PC-9 (cell line): ENCODE results near the gene MPZL1. TPM values are rescaled to one million over a fixed set of nuclear protein-coding genes. Genes with fewer than 3 reads are reported as not detected.

Experiments
- BruUV-seq: library from RNA; stranded (reverse); fragments of 400-500 nt; replicated peaks from 2 replicates; lab custom pipeline; 2021; lab: Mats Ljungman, UMichigan
- CTCF ChIA-PET: fragments of 300-600 bp; sonication (Branson Sonifier 250); formaldehyde crosslinking; loops from one replicate; lab custom pipeline; 2022; ENCODE audit warnings: antibody characterized with exemption; lab: Charles Lee
- POLR2A ChIA-PET: fragments of 300-600 bp; sonication (Branson Sonifier 250); formaldehyde crosslinking; loops from one replicate; lab custom pipeline; 2022; ENCODE audit warnings: antibody characterized with exemption; ENCODE audit not compliant: unreplicated experiment; lab: Charles Lee
- DNase-seq, 2 experiments: peaks; one replicate each; pipeline versions ENCODE4 v3.0.0 to v3.0.0-alpha.2; 2015 to 2022; ENCODE audit warnings: mixed read lengths in 1 of 2
- H2AFZ ChIP-seq: fragments of 200-600 bp; sonication (generic); 2 replicates; pipeline ENCODE4 v1.8.1; 2017; ENCODE audit warnings: antibody characterized with exemption
- H3F3A ChIP-seq: fragments of 200-600 bp; sonication (generic); 2 replicates; pipeline ENCODE4 v1.8.1; 2017; ENCODE audit warnings: antibody characterized with exemption, mild to moderate bottlenecking, low read depth; ENCODE audit not compliant: insufficient read depth
- H3K27ac ChIP-seq: fragments of 200-600 bp; sonication (generic); 2 replicates; pipeline ENCODE4 v1.6.1; 2016; ENCODE audit warnings: mixed run types
- H3K27me3 ChIP-seq: fragments of 200-600 bp; sonication (generic); 2 replicates; pipeline ENCODE4 v1.6.1; 2016; ENCODE audit warnings: low read depth, mixed run types; ENCODE audit not compliant: insufficient read depth
- H3K36me3 ChIP-seq: fragments of 200-600 bp; sonication (generic); 2 replicates; pipeline ENCODE4 v1.6.1; 2016; ENCODE audit warnings: low read depth, mixed run types
- H3K4me1 ChIP-seq: fragments of 200-600 bp; sonication (generic); replicated peaks from 2 replicates; pipeline ENCODE4 v1.6.1; 2016; ENCODE audit warnings: mixed run types; ENCODE audit not compliant: insufficient read depth
- H3K4me2 ChIP-seq: fragments of 200-600 bp; sonication (generic); 2 replicates; pipeline ENCODE4 v1.6.1; 2017; ENCODE audit warnings: mixed run types
- H3K4me3 ChIP-seq: fragments of 200-600 bp; sonication (generic); 2 replicates; pipeline ENCODE4 v1.6.1; 2016; ENCODE audit warnings: mixed run types
- H3K79me2 ChIP-seq: fragments of 200-600 bp; sonication (generic); 2 replicates; pipeline ENCODE4 v1.6.1; 2017; ENCODE audit warnings: low read depth, mixed run types
- H3K9me2 ChIP-seq: fragments of 200-600 bp; sonication (generic); 2 replicates; pipeline ENCODE4 v1.8.1; 2017; ENCODE audit warnings: mild to moderate bottlenecking; ENCODE audit not compliant: insufficient read depth
- H3K9me3 ChIP-seq: fragments of 200-600 bp; sonication (generic); 2 replicates; pipeline ENCODE4 v1.8.1; 2016; ENCODE audit warnings: low read depth; ENCODE audit not compliant: insufficient read depth
- H4K20me1 ChIP-seq: fragments of 200-600 bp; sonication (generic); 2 replicates; pipeline ENCODE4 v1.8.1; 2017; ENCODE audit not compliant: insufficient read depth
- EZH2 ChIP-seq: fragments of 200-600 bp; sonication (generic); IDR thresholded peaks from 2 replicates; pipeline ENCODE4 v1.8.0; 2017; ENCODE audit warnings: antibody characterized with exemption, low read depth
- intact Hi-C: fragments of 100-400 bp; cut with micrococcal nuclease; formaldehyde crosslinking; loops from one replicate; pipeline ENCODE4 v1.10.0; 2022; ENCODE audit not compliant: unreplicated experiment
- total RNA-seq: library from RNA; stranded (reverse); gene quantifications from 2 replicates; pipeline ENCODE4 v1.2.3, GENCODE V29; 2021
- TF ChIP-seq, protein P1 (sequence below): fragments of 200-600 bp; sonication (generic); conservative IDR thresholded peaks from 2 replicates; pipeline ENCODE4 v1.6.1; 2017; ENCODE audit warnings: mixed run types, antibody characterized with exemption, mild to moderate bottlenecking, moderate library complexity

MPZL1 gene
- total RNA-seq, 1 experiment from 2014 or later = 80.3 TPM

- TSS peak; percentile 69 for BruUV-seq
These were observed 691 bp upstream of the MPZL1 start for GRCh38 chr1:167720965-167721616.

DNA sequence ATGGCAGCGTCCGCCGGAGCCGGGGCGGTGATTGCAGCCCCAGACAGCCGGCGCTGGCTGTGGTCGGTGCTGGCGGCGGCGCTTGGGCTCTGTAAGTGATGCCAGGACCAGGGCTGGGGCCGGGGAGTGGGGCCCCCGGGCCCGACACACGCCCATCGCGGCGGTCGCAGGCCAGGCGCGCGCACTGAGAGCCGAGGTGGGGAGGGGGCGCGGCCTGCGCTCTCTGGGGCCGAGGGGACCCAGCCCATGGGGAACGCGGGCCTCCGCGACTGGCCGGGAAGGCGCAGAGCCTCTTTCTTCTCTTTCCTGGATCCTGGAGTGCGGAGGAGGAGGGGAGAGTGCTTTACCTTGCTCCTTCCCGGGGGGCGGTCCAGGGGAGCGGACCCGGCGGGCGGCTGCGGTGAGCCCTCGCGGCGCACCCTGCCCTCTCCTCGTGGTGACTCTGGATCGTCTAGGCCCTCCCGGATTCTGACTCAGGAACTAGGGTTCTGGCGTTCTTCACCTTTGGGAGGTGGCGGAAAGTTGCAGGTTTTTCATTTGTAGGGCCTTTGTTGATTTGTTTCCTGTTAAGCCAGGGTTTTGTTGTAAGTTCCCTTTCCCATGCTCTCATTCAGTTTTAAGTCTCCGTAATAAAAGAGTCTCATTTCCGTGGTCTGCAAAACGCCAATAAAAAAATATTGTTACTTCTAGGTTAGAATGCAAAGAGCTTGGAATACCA, 529 bp downstream of the MPZL1 start:
- Histone ChIP-seq H3K4me2 (peak overlapping the region; percentile 95), H4K20me1 (peaks cover 10% of the 10 kb centered on the region), H3F3A (0 out of 2 replicates have a peak, but pooled peaks cover 6% of the 10 kb centered on the region), H3K4me1 (peaks cover 25% of the 10 kb centered on the region), H3K27me3 (no peaks in the 10 kb centered on the region), H3K9me2 (no peaks in the 10 kb centered on the region), H3K27ac (peak overlapping the region; percentile 31), H3K36me3 (no peaks in the 10 kb centered on the region), H3K4me3 (peak overlapping the region; percentile 74), H3K79me2 (peaks cover 54% of the 10 kb centered on the region), H3K9me3 (no peaks in the 10 kb centered on the region), H2AFZ (peak overlapping the region; percentile 95)
- ChIA-PET CTCF (no interaction called here), POLR2A (interaction anchor here (0.6 to 1.0 kb wide), 2 partner anchors 67 to 381 kb away, joined by 3 to 5 read pairs; no protein-coding TSS in a partner anchor)
- DNase-seq = peak in 1 of 2 experiments; percentile 47
- no TSS peak for BruUV-seq
- TF ChIP-seq, protein P1, sequence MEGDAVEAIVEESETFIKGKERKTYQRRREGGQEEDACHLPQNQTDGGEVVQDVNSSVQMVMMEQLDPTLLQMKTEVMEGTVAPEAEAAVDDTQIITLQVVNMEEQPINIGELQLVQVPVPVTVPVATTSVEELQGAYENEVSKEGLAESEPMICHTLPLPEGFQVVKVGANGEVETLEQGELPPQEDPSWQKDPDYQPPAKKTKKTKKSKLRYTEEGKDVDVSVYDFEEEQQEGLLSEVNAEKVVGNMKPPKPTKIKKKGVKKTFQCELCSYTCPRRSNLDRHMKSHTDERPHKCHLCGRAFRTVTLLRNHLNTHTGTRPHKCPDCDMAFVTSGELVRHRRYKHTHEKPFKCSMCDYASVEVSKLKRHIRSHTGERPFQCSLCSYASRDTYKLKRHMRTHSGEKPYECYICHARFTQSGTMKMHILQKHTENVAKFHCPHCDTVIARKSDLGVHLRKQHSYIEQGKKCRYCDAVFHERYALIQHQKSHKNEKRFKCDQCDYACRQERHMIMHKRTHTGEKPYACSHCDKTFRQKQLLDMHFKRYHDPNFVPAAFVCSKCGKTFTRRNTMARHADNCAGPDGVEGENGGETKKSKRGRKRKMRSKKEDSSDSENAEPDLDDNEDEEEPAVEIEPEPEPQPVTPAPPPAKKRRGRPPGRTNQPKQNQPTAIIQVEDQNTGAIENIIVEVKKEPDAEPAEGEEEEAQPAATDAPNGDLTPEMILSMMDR = no peak
- no peak for TF ChIP-seq EZH2
- intact Hi-C loops = loop anchor here (5.0 to 10.0 kb wide), 2 partner anchors 35 to 262 kb away; no protein-coding TSS in a partner anchor

More at GRCh38 chr1:167720965-167721616, 691 bp upstream of the MPZL1 start:
- Histone ChIP-seq H2AFZ (peak overlapping the region; percentile 95), H3K4me3 (peak overlapping the region; percentile 74), H3K4me2 (peak overlapping the region; percentile 95), H3K36me3 (no peaks in the 10 kb centered on the region), H3K9me2 (no peaks in the 10 kb centered on the region), H3K27ac (peak overlapping the region; percentile 46), H3K4me1 (peaks cover 32% of the 10 kb centered on the region), H3K27me3 (no peaks in the 10 kb centered on the region), H3K9me3 (no peaks in the 10 kb centered on the region), H4K20me1 (peaks cover 10% of the 10 kb centered on the region), H3K79me2 (peaks cover 42% of the 10 kb centered on the region), H3F3A (peaks cover 14% of the 10 kb centered on the region; the same call in 1 of the 2 replicates)
- TF ChIP-seq EZH2 = no peak
- TF ChIP-seq, protein P1 = no peak; the same call in 1 of the 2 replicates
- POLR2A ChIA-PET = interaction anchor here (1.0 kb wide), 1 partner anchor 68 kb away, joined by 3 read pairs; no protein-coding TSS in a partner anchor
- intact Hi-C loops = loop anchor here (1.0 to 10.0 kb wide), 3 partner anchors 36 to 264 kb away; partner anchors contain the start of gene DCAF6
- CTCF ChIA-PET = interaction anchor here (0.6 kb wide), 1 partner anchor 18 kb away, joined by 4 read pairs; no protein-coding TSS in a partner anchor
- peak; percentile 34 to 51 for DNase-seq

DNA sequence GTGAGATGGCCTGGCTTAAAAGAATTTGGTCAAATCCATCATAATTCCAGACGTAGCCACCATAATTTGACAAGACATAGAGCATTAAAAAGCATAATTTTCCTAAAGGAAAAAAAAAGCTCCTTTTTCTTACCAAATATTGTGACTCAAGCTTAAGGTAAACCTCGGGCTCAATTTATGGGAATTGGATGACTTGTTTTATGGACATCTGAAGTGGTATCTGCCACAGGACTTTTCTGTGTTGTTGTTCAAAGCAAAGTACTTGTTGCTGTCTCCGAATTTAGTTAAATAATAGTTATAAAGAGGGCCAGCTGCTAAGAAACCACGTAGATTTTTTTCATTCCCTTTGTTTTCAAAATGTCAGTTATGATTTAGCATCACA, 1.1 kb downstream of the MPZL1 start:
- peaks cover 60% of the 10 kb centered on the region for H3K79me2 ChIP-seq
- 0 out of 2 replicates have a peak, but pooled peaks cover 6% of the 10 kb centered on the region for H3F3A ChIP-seq
- H3K4me3 ChIP-seq = peak overlapping the region; percentile 74
- intact Hi-C loops = loop anchor here (5.0 to 10.0 kb wide), 2 partner anchors 34 to 262 kb away; no protein-coding TSS in a partner anchor
- no peaks in the 10 kb centered on the region for H3K27me3 ChIP-seq
- H3K4me2 ChIP-seq = peak overlapping the region; percentile 95
- ChIA-PET POLR2A (interaction anchor here (0.6 kb wide), 1 partner anchor 381 kb away, joined by 5 read pairs; no protein-coding TSS in a partner anchor), CTCF (no interaction called here)
- H3K4me1 ChIP-seq = peaks cover 25% of the 10 kb centered on the region
- no peak for DNase-seq
- no peaks in the 10 kb centered on the region for H3K36me3 ChIP-seq
- peak overlapping the region; percentile 31 for H3K27ac ChIP-seq
- no peaks in the 10 kb centered on the region for H3K9me2 ChIP-seq
- H2AFZ ChIP-seq = peak overlapping the region; percentile 95
- H4K20me1 ChIP-seq = peaks cover 10% of the 10 kb centered on the region
- no peaks in the 10 kb centered on the region for H3K9me3 ChIP-seq
- BruUV-seq = no TSS peak
- TF ChIP-seq, protein P1 = no peak
- TF ChIP-seq EZH2 = no peak
